Liver (tissue), 9 donors: Measurements from ENCODE around the gene CFAP47. TPM values are rescaled to one million over a fixed set of nuclear protein-coding genes. Genes with fewer than 3 reads are reported as not detected.

Experiments used
- DNase-seq: peaks from one replicate; pipeline ENCODE4 v3.0.0-alpha.2; 2017; ENCODE audit warnings: low spot score
- H3K27ac ChIP-seq, 2 donors: one replicate each; pipeline ENCODE4 v1.7.0; 2013; ENCODE audit warnings: inconsistent platforms in 2 of 2, low read length in 2 of 2, control low read depth in 1 of 2, low read depth in 1 of 2, mild to moderate bottlenecking in 1 of 2
- H3K27me3 ChIP-seq, 4 donors: one replicate each; pipeline versions ENCODE4 v1.6.1 to v1.7.0; 2013; ENCODE audit warnings: low read length in 3 of 4, inconsistent platforms in 1 of 4, mild to moderate bottlenecking in 1 of 4, moderate library complexity in 1 of 4; ENCODE audit not compliant: control insufficient read depth in 4 of 4, insufficient read depth in 4 of 4
- H3K36me3 ChIP-seq, 4 donors: one replicate each; pipeline versions ENCODE4 v1.6.1 to v1.7.0; 2013; ENCODE audit warnings: low read length in 3 of 4, mild to moderate bottlenecking in 3 of 4, low read depth in 1 of 4, moderate library complexity in 1 of 4; ENCODE audit not compliant: control insufficient read depth in 4 of 4, insufficient read depth in 3 of 4
- H3K4me1 ChIP-seq, 4 donors: one replicate each; pipeline versions ENCODE4 v1.6.1 to v1.7.0; 2013; ENCODE audit warnings: low read length in 3 of 4, mild to moderate bottlenecking in 3 of 4, moderate library complexity in 1 of 4; ENCODE audit not compliant: control insufficient read depth in 4 of 4, insufficient read depth in 4 of 4
- H3K4me3 ChIP-seq, 3 donors: one replicate each; pipeline versions ENCODE4 v1.6.1 to v1.7.0; 2013; ENCODE audit warnings: low read length in 3 of 3, control low read depth in 1 of 3, low read depth in 1 of 3, mild to moderate bottlenecking in 1 of 3
- H3K9ac ChIP-seq, 2 donors: one replicate each; pipeline ENCODE4 v1.7.0; 2013; ENCODE audit warnings: low read length in 2 of 2, mild to moderate bottlenecking in 2 of 2, moderate library complexity in 2 of 2, control low read depth in 1 of 2, low read depth in 1 of 2
- H3K9me3 ChIP-seq, 4 donors: one replicate each; pipeline versions ENCODE4 v1.6.1 to v1.7.0; 2013; ENCODE audit warnings: low read length in 3 of 4; ENCODE audit not compliant: control insufficient read depth in 4 of 4
- EGR1 ChIP-seq, 2 donors: IDR thresholded peaks; 2 replicates each; pipeline ENCODE4 v1.6.1; 2016 to 2018; ENCODE audit warnings: antibody characterized with exemption in 2 of 2, low read depth in 2 of 2
- FOXA1 ChIP-seq: IDR thresholded peaks from 2 replicates; pipeline ENCODE4 v1.6.1; 2016; ENCODE audit warnings: antibody characterized with exemption
- FOXA2 ChIP-seq: IDR thresholded peaks from 2 replicates; pipeline ENCODE4 v1.6.1; 2016; ENCODE audit warnings: antibody characterized with exemption
- HNF4G ChIP-seq: IDR thresholded peaks from 2 replicates; pipeline ENCODE4 v1.6.1; 2016; ENCODE audit warnings: antibody characterized with exemption
- JUND ChIP-seq, 2 donors: IDR thresholded peaks; 2 replicates each; pipeline ENCODE4 v1.6.1; 2016; ENCODE audit warnings: antibody characterized with exemption in 2 of 2
- NR2F2 ChIP-seq: IDR thresholded peaks from 2 replicates; pipeline ENCODE4 v1.6.1; 2016; ENCODE audit warnings: antibody characterized with exemption
- RAD21 ChIP-seq, 2 donors: IDR thresholded peaks; 2 replicates each; pipeline ENCODE4 v1.6.1; 2016; ENCODE audit warnings: antibody characterized with exemption in 2 of 2, mild to moderate bottlenecking in 2 of 2
- SP1 ChIP-seq: IDR thresholded peaks from 2 replicates; pipeline ENCODE4 v1.6.1; 2018; ENCODE audit warnings: antibody characterized with exemption, mild to moderate bottlenecking
- TAF1 ChIP-seq: conservative IDR thresholded peaks from 2 replicates; pipeline ENCODE4 v1.6.1; 2016; ENCODE audit warnings: antibody characterized with exemption, mild to moderate bottlenecking
- YY1 ChIP-seq: IDR thresholded peaks from 2 replicates; pipeline ENCODE4 v1.6.1; 2016; ENCODE audit warnings: antibody characterized with exemption, mild to moderate bottlenecking
- polyA plus RNA-seq, 2 donors: library from polyadenylated mRNA; stranded (reverse) in 1 of 2; unstranded in 1 of 2; fragments of 200-250 nt in 1 of 2; fragments of >200 nt in 1 of 2; fragmentation: Nextera tagmentation in 1 of 2; extraction: Ambion mirVana in 1 of 2; gene quantifications; one replicate each; pipeline versions ENCODE4 v1.2.1 to v1.2.3, GENCODE V29; 2013 to 2015
- total RNA-seq, 2 donors: library from RNA; depleted of rRNA; stranded (reverse); fragments of >200 nt; gene quantifications; one replicate each; pipeline ENCODE4 v1.2.3, GENCODE V29; 2014
- TF ChIP-seq, protein P1 (sequence below): IDR thresholded peaks from 2 replicates; pipeline ENCODE4 v1.6.1; 2016; ENCODE audit warnings: antibody characterized with exemption, mild to moderate bottlenecking
- TF ChIP-seq, protein P2 (sequence below): IDR thresholded peaks from 2 replicates; pipeline ENCODE4 v1.6.1; 2016; ENCODE audit warnings: antibody characterized with exemption
- TF ChIP-seq, protein P3 (sequence below): fragments of 150-350 bp; IDR thresholded peaks from 2 replicates; pipeline ENCODE4 v1.5.1; 2017; ENCODE audit warnings: improper control_type of control experiment, low read depth, low read length; ENCODE audit not compliant: missing input control
- TF ChIP-seq, protein P4 (sequence below): IDR thresholded peaks from 2 replicates; pipeline ENCODE4 v1.6.1; 2016; ENCODE audit warnings: antibody characterized with exemption
- TF ChIP-seq, protein P5 (sequence below): IDR thresholded peaks from 2 replicates; pipeline ENCODE4 v1.6.1; 2016; ENCODE audit warnings: antibody characterized with exemption
- donor health status: healthy.
- donor health status: healthy.
- donor health status: healthy.
- donor health status: healthy.
- donor health status: healthy.

The CFAP47 gene
- total and polyA plus RNA-seq, 4 donors, result under 0.01 to 0.03 (median 0.01) TPM; not detected in 1

DNA sequence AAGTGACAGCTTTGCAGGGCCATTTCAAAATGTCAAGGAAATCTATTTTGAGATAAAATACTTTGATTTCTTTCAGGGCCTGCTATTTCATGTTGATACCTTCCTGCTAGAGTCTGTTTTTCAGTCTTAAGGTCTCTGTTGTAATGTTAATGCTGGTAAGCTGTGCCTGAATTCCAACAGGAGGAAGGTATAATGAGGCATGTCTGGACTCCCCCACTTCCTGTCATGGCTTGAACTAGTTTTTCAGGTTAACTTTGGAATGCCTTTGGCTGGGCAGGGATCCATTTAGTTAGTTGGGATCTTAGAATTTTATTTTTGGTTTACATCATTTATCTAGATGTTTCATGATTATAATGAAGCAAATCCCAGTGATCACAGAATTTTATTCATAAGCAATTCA is 279.0 kb downstream of the CFAP47 start (continued):
- TF ChIP-seq, protein P1, sequence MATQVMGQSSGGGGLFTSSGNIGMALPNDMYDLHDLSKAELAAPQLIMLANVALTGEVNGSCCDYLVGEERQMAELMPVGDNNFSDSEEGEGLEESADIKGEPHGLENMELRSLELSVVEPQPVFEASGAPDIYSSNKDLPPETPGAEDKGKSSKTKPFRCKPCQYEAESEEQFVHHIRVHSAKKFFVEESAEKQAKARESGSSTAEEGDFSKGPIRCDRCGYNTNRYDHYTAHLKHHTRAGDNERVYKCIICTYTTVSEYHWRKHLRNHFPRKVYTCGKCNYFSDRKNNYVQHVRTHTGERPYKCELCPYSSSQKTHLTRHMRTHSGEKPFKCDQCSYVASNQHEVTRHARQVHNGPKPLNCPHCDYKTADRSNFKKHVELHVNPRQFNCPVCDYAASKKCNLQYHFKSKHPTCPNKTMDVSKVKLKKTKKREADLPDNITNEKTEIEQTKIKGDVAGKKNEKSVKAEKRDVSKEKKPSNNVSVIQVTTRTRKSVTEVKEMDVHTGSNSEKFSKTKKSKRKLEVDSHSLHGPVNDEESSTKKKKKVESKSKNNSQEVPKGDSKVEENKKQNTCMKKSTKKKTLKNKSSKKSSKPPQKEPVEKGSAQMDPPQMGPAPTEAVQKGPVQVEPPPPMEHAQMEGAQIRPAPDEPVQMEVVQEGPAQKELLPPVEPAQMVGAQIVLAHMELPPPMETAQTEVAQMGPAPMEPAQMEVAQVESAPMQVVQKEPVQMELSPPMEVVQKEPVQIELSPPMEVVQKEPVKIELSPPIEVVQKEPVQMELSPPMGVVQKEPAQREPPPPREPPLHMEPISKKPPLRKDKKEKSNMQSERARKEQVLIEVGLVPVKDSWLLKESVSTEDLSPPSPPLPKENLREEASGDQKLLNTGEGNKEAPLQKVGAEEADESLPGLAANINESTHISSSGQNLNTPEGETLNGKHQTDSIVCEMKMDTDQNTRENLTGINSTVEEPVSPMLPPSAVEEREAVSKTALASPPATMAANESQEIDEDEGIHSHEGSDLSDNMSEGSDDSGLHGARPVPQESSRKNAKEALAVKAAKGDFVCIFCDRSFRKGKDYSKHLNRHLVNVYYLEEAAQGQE, result no peak

DNA sequence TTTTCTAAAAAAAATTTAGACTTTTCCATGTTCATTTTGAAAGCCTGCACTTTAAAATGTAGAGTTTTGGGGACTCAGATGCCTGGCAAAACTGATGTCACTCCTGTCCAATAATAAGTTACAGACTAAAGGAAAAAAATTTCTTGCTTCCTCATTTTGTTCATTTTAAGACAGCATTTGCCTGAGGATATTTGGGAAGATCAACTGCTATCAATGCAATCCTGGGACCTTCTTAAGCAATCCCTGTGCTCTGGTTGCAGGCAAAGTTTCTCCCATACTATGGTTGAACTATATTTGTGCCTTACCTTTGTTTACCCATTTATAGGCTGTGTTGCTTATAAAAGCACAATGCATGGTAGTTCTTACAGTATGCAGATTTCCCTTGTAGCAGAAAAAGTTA is 280.4 kb downstream of the CFAP47 start:
- Histone ChIP-seq H3K9ac (no peak overlapping the region), H3K4me3 (no peak overlapping the region), H3K4me1 (no peaks in the 10 kb centered on the region), H3K36me3 (no peaks in the 10 kb centered on the region), H3K27ac (no peak overlapping the region), H3K9me3 (no peaks in the 10 kb centered on the region), H3K27me3 (no peaks in the 10 kb centered on the region)
- no peak for DNase-seq
- TF ChIP-seq EGR1 (IDR thresholded peaks at IDR 0.05; ENCODE audit: low read depth in 2 of 2), result no peak
- TF ChIP-seq, protein P2, sequence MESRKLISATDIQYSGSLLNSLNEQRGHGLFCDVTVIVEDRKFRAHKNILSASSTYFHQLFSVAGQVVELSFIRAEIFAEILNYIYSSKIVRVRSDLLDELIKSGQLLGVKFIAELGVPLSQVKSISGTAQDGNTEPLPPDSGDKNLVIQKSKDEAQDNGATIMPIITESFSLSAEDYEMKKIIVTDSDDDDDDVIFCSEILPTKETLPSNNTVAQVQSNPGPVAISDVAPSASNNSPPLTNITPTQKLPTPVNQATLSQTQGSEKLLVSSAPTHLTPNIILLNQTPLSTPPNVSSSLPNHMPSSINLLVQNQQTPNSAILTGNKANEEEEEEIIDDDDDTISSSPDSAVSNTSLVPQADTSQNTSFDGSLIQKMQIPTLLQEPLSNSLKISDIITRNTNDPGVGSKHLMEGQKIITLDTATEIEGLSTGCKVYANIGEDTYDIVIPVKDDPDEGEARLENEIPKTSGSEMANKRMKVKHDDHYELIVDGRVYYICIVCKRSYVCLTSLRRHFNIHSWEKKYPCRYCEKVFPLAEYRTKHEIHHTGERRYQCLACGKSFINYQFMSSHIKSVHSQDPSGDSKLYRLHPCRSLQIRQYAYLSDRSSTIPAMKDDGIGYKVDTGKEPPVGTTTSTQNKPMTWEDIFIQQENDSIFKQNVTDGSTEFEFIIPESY, result no peak
- TF ChIP-seq, protein P3, sequence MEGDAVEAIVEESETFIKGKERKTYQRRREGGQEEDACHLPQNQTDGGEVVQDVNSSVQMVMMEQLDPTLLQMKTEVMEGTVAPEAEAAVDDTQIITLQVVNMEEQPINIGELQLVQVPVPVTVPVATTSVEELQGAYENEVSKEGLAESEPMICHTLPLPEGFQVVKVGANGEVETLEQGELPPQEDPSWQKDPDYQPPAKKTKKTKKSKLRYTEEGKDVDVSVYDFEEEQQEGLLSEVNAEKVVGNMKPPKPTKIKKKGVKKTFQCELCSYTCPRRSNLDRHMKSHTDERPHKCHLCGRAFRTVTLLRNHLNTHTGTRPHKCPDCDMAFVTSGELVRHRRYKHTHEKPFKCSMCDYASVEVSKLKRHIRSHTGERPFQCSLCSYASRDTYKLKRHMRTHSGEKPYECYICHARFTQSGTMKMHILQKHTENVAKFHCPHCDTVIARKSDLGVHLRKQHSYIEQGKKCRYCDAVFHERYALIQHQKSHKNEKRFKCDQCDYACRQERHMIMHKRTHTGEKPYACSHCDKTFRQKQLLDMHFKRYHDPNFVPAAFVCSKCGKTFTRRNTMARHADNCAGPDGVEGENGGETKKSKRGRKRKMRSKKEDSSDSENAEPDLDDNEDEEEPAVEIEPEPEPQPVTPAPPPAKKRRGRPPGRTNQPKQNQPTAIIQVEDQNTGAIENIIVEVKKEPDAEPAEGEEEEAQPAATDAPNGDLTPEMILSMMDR, result no peak
- TF ChIP-seq YY1, result no peak
- no peak for TF ChIP-seq RAD21 (IDR thresholded peaks at IDR 0.05)
- TF ChIP-seq, protein P4, sequence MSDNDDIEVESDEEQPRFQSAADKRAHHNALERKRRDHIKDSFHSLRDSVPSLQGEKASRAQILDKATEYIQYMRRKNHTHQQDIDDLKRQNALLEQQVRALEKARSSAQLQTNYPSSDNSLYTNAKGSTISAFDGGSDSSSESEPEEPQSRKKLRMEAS, result no peak
- TF ChIP-seq, protein P1, result no peak
- TF ChIP-seq HNF4G, result no peak
- TF ChIP-seq FOXA2, result no peak
- TF ChIP-seq JUND (IDR thresholded peaks at IDR 0.05), result no peak
- no peak for TF ChIP-seq FOXA1
- no peak for TF ChIP-seq NR2F2
- TF ChIP-seq TAF1, result no peak
- no peak for TF ChIP-seq SP1
- TF ChIP-seq, protein P5, sequence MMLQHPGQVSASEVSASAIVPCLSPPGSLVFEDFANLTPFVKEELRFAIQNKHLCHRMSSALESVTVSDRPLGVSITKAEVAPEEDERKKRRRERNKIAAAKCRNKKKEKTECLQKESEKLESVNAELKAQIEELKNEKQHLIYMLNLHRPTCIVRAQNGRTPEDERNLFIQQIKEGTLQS, result no peak
